IPS DF 19.7 (cell line): Measurements from ENCODE around the gene DPYSL4.
A peak's percentile ranks its signal among the peaks of the same experiment; 100 is the strongest.

Experiments
- DNase-seq: peaks from one replicate; pipeline ENCODE4 v3.0.0-alpha.2; 2013; ENCODE audit warnings: low read depth, low spot score

DPYSL4 gene

DNA sequence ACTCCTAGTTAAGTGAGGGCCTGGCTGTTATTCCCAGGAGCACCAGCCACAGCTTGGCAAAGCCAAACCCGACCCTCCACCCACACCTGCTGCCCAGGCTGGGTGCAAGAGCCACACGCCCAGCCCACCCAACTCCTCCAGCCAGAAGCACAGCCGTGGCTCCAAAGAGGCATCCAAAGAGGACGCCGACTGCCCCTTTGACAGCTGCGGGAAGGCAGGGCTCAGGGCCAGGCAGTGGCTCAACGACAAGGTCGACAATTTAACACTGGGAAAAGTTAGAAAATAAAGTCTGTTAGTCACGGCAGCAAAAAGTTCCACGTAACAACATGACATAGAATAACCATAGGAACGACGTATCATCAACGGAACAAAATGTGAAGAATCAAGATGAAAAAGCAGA, 54.3 kb downstream of the DPYSL4 start:
- no peak for DNase-seq

DNA sequence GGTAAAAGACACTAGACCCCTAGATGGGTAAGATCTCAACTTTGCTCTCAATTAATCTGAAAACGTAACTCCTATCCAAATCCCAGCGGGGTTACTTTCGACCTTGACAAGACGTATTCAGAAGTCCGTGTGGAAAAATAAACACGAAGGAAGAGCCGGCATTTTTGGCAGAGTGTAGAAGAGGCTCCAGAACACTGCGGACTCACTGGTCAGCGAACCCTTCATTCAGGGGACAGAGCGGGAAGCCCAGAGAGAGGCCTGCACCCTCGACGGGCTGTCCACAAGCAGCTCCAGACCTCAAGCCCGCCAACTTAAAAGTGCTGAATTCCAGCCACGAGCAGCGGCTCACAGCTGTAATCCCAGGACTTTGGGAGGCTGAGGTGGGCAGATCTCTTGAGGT, 54.7 kb downstream of the DPYSL4 start:
- DNase-seq = no peak

DNA sequence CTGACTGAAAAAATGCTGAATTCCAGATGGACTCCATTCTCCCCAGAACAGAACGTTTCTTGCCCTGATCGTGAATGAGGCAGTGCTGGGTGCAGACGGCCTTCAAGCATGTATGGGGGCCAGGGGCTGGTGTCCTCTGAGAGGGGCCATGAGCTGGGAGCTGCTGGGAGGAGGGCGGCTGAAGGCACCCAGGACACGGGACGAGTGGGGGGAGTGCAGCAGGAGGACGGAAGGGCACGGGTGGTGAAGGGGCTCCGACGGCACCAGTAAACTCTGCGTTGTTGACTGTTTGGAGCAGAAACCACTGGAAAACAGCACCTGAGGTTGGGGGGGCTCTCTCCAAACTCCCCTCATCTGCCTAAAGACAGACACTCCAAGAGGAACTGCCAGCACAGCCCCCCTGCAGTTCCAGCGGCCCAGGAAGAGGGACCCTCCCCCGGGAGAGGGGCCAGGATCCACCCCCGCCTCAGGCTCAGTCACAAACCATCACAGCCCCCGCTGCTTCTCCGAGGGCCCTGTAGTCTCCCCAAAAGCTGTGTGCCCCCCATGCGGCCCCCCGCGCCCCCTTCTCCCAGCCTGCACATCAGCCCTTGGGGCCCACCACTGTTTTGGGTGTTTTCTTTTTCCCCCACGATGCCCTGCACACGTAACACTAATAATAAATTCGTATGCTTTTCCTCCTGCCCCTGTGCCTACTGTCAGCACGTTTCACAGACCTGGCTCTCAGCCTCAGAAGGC, 55.5 kb downstream of the DPYSL4 start:
- DNase-seq = no peak

DNA sequence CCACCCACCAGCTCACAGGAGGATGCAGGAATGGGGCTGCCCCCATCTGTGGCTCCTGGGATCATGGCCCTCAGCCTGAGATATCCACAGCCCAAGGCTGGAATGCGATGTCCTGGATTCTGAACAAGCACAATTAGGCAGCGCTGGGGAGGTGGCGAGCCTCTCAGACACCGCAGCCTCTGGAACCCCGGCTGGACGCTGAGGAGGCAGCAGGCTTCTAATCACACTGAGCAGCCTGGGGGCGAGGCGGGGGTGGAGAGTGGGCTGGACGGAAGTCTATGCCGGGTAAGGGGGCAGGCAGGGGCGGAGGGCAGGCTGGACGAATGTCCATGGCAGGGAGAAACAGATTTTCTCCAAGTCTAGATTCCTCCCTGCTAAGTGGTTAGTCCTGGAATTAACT, 56.4 kb downstream of the DPYSL4 start:
- no peak for DNase-seq

DNA sequence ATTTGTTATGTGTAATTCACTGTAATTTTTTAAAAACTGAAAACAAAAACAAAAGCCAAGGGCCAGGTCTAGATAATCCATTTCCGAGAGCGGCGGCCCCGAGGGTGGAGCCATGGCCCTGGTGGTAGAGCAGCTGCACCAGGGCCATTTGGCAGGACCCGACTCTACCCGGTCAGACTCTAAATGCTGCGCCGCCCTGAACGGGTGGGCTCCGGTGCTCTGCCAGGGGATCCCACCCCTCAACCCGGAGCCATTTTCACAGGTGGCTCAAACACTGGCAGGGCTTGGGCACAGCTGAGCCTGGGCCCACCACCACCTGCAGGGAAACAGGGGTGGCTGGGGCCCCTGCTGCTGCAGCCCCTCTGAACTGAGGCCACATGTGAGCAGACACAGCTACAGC, 56.9 kb downstream of the DPYSL4 start:
- DNase-seq = no peak

DNA sequence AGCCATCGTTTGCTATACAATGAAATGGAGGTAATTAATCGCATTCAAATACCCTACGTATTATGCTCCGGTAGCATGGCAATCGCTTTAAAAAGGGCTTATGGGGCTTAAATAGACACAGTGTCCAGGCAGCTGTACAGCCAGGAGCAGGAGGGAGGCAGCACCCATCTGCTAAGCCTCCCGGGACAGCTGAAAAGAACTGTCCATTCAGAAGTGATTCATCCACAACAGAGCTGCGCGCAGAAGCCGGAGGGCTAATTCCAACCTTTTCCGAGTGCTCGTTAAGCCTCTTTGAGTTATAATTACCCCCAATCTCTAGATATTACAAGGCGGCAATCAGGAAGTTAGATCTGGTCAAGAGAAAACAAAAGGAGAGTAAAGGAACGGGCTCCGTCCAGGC, 58.3 kb downstream of the DPYSL4 start:
- no peak for DNase-seq

DNA sequence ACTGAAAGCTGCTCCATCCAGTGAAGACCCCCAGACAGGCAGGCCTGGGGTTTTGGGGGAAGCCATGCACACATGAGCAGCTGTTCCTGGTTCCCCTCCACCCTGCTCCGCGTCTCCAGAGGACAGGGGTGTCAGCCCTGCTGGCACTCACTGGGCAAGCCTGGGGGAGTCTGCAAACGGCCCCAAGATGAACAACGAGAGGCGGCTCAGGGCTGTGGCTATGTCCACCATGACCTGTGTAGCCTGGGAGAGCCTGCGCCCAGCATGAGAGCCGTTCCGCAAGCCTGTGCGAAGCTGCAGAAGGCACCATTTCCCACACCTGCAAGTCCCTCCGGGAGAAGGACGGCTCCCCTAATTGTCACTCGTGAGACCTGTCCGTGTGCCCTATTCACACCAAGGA, 59.5 kb downstream of the DPYSL4 start:
- no peak for DNase-seq

DNA sequence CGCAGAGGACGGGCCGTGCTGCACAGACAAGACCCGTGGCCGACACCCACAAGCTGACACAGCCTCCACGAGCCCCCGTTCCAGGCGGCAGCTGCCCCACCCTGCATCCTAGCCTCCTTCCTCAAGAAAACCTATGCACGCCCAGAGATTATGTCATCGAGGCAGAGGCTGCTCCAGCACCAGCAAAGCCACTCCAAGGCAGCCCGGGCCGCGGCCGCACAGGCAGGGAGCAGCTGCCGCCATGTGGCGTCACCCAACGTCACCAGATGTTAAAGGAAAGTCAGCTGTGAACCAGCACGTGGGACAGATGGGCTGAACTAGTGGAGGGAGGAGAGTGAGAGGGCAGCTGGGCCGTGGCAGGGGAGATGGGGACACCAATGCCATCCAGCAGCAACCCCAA, 61.2 kb downstream of the DPYSL4 start:
- no peak for DNase-seq

DNA sequence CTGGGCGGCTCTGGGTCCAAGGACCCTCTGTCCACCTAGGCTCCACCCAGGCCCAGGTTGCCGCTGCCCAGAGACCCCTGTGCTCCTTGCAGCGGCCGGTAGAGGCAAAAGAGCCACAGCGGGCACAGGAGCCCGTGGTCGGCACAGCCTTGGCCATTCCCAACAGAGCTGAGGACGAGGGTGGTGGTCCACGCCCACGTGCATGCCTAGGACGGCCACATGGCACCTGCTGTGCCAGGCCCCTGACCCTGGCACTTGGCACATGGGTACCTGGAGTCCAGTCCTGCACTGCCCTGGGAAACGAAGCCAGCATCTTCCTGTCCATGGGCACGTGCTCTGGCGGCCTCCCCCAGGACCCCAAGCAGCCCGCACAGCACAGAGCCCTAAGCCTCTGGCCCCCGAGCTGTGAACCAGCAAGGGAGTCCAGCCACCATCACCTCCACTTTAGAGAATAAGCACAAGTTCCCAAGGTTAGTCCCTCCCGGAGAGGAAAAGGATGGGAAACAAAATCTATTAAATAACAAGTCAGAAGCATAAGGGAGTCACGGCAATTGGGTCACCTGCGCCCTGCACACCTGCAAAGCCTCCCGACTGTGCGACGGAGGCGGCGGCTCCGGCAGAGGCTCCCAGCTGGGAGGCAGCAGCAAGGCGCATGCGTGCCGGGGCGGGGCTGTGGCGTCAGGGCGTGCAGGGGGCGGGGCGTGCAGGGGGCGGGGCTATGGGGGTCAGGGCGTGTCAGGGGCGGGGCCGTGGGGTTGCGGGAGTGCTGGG, 61.9 kb downstream of the DPYSL4 start:
- DNase-seq = no peak

DNA sequence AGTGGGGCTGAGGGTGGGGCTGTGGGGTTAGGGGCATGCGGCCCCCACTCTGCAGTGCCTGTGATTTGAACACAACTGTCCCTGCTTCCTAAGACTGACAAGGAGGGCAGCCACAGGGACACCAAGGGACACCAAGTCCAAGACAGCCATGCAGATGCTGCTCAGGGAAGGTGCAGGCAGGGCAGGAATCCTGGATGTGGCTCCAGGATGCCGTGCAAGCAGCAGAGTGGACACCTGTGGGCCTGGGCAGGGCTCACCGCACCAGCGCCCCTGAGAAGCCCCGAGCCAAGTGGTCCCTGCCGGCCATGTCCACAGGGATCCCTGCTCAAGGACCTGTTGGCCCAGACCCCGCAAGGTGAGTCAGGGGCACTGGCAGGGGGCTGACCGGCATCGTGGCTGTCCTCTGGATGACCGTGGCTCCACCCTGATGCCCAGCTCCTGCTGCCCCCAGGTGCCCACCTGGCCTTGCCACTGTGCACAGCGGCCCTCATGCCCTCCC, 62.5 kb downstream of the DPYSL4 start:
- no peak for DNase-seq

DNA sequence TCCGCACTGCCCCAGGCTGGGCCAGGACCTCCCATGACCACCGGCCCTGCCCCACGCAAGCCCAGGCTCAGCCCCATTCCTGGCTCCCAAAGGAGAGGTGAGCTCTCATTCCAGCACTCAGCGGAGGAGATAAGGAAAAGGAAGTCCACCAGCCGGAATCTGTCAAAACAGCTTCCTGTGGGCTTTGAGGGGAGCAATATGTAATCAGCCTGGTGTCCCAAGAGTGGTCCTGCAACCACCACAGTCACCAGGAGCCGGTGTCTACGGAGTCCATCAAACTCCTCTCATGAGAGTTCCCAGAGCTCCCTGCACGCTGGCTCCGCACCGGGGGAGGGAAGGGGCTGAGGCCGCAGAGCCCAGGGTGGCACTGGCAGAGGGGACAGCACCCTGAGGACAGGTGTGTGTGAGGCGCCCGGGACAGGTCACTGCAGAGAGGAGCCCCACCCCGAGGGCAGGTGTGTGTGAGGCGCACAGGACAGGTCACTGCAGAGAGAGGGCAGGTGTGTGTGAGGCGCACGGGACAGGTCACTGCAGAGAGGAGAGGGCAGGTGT, 63.2 kb downstream of the DPYSL4 start:
- no peak for DNase-seq

DNA sequence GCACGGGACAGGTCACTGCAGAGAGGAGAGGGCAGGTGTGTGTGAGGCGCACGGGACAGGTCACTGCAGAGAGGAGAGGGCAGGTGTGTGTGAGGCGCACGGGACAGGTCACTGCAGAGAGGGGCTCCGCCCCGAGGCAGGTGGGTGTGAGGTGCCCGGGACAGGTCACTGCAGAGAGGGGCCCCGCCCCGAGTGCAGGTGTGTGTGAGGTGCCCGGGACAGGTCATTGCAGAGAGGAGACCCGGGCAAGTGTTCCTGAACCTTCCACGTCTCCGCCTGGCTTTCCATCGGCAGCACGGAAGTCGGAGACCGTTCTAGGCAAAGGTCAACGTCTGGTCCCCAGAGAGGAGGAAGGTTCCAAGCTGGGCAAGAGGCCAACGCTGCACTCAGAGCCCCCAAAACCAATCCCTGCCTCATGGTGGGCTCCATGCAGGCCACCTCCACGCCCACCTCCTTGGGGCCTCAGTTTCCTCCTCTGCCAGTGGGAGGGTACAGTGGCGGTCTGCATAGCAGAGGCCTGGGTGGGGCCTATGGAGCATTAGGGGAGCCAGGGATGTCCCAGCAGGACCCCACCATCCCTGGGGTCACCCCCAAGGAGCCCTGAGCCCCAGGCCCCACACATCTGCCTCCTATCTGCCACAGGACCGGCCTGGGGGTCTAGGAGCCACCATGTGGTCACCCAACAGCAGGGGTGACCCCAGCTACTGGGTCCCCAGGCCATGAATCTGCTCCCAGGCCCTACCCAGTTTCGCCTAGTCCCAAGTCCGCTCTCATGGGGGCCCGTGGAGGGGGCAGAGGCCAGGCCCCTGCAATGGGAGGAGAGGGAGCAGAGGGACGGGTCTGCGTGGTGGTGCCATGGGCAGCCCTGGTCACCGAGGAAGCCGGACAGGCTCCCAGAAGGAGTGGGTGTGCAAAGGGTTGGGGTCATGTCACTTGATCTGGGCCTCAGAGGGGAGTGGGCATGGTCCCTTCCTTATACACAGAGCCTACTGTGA, 64.0 kb downstream of the DPYSL4 start:
- no peak for DNase-seq

DNA sequence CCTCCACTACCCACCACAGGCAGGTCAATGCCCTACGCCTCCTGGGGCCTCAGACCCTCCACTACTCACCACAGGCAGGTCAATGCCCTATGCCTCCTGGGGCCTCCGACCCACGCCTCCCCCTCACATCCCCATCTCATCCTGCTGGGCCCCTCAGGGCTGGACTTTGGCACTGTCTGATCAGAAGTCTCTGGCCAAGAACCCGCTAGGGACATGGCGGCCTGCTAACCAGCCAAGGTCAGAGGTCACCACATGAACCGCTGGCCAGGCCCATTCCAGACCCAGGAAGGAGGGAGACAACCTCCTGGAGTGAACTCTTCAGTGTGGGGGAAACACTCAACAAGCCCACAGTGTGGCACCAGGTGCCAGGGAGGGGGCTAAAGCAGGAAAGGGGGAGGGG, 65.2 kb downstream of the DPYSL4 start:
- DNase-seq = no peak

DNA sequence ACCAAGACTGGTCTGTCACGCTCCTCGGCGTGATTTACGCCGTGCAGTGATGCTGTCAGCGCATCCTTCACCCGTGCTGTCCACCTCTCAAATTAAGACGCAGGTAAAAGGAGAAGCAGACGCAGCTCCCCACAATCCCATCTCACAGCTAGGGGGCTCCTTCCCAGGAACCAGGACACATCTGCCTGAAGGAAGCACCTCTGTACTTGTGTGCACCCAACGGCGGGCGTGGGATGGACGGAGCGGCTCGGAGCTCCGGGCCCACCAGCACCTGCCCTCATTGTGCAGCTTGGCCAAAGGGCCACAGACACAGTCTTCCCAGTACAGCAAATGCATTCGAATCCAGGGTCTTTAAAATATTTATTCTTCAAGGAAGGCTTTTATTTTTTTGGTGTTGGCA, 65.7 kb downstream of the DPYSL4 start:
- no peak for DNase-seq

DNA sequence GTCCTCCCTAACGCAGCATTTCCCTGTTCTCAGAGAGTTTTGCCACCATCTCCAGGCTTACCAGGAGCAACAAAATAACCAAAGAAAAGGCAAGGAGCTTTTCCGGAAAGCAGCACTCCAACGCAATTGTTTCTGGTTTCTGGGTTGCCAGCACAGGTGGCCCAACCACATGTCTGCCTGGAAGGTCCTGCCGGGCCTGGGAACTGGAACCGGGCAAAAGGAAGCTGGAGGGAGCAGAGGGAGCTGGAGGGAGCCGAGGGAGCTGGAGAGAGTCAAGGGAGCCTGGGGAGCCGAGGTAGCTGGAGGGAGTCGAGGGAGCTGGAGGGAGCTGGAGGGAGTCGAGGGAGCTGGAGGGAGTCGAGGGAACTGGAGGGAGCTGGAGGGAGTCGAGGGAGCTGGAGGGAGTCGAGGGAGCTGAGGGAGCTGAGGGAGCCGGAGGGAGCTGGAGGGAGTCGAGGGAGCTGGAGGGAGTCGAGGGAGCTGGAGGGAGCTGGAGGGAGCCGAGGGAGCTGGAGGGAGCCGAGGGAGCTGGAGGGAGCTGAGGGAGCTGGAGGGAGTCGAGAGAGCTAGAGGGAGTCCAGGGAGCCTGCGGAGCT, 66.4 kb downstream of the DPYSL4 start:
- DNase-seq = peak; percentile 17

DNA sequence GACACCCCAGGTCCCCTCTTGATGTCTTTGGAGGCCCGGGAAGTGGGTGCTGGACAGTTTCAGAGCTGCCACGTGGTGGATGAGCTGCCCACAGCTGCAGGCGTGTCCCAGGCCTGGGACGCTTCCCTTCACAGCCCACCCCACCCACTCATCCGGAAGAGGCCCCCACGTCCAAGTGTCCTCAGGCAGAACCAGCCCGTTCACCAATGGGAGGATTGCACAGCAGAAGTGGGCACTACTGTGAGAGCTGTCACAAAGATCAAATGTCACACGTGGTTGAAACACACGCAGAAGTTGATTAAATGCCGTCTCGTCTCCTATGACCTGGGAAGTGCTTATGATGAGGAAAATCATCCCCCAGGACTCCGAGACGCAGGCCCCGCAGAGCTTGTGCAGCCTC, 68.1 kb downstream of the DPYSL4 start:
- no peak for DNase-seq
